ENCODE measurements around the gene KCNK5.

Gene KCNK5

DNA sequence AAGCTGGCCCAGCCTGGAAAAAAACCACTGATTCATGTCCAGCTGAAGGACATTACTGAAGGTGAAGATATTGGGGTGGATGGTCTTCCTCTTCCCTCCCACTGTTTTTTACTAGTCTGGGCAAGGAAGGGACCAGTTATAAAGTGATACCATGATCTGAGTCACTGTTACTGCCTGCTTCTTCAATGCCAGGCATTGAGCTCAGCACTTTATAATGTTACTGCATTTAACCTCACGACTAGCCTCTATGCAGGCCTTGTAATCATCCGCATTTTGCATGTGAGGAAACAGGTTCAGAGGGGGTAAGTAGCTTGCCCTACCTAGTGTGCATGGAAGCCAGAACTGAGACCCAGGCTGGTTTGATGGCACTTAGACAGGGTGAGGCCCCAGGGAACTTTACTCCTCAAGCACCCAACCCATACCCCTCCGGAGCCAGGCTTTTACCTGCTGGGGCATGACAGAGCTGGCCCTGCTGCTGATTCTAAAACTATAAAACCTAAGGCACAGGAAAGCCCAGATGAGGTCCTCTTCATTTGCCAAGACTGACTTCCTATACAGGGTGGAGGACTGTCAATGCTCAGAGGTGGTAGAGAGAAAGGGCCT is 11.0 kb upstream of the KCNK5 start:
- Histone ChIP-seq H3K4me1 (ENCODE audit: control insufficient read depth, low read depth, low read length) (peaks cover 10% of the 10 kb centered on the region), H3K9ac (ENCODE audit: low read length) (no peak overlapping the region), H3K36me3 (ENCODE audit: control insufficient read depth, low read depth, low read length) (no peaks in the 10 kb centered on the region), H3K27ac (ENCODE audit: low read length) (no peak overlapping the region), H3K4me3 (ENCODE audit: low read length) (no peak overlapping the region), H3K9me3 (ENCODE audit: control insufficient read depth, low read depth, low read length) (no peaks in the 10 kb centered on the region), H3K27me3 (ENCODE audit: control insufficient read depth, insufficient read depth, low read length) (no peaks in the 10 kb centered on the region)

DNA sequence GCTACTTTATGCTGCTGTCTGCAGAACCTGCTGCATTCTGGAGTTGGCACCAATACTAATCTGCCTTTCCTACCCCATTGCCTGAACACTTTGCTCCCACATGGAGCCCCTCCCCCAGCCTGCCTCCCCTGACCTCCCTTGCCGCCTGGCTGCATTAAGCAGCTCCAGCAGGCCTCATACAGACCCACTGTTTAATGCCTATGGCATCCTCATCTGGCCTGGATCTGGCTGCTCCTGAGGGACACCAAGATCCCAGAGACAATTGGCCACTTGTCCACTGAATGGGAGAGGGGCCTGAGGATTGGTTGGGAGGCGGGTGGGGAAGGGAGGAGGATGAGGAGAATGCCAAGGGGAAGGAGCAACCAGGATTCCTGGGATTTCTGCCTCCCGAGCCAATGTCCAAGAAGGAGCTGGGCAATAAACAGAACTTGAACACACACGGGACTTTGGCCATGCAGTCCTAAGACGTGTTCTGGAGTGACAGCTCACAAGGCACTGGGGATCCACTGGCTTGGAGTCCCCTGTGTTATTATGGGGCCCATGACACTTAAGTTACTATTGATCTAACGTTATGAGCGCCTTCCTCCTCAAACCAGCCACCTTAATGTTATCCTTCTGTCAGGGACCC is 10.4 kb upstream of the KCNK5 start:
- H3K4me1 ChIP-seq (ENCODE audit: control insufficient read depth, low read depth, low read length): peaks cover 10% of the 10 kb centered on the region
- H3K36me3 ChIP-seq (ENCODE audit: control insufficient read depth, low read depth, low read length): no peaks in the 10 kb centered on the region
- no peaks in the 10 kb centered on the region for H3K27me3 ChIP-seq (ENCODE audit: control insufficient read depth, insufficient read depth, low read length)
- no peaks in the 10 kb centered on the region for H3K9me3 ChIP-seq (ENCODE audit: control insufficient read depth, low read depth, low read length)
- H3K9ac ChIP-seq (ENCODE audit: low read length): no peak overlapping the region
- H3K4me3 ChIP-seq (ENCODE audit: low read length): no peak overlapping the region
- no peak overlapping the region for H3K27ac ChIP-seq (ENCODE audit: low read length)

DNA sequence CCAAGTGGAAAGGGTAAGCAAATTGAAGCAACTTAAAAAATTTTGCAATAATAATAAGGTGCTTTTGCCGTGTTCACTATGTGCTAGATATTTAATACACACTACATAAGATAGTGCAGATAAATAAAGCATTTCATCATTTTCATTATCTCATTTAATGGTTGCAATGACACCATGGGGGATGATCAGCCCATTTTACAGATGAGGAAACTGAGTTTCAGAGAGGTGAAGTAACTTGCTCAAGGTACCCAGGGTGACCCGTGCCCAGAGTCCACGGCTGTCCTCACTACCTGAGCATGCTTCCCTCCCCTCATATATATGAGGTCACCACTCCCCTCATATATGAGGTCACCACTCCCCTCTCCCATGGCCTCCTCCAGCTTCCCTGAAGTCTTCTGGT is 7.5 kb upstream of the KCNK5 start:
- Histone ChIP-seq H3K27me3 (ENCODE audit: control insufficient read depth, insufficient read depth, low read length) (no peaks in the 10 kb centered on the region), H3K36me3 (ENCODE audit: control insufficient read depth, low read depth, low read length) (no peaks in the 10 kb centered on the region)

DNA sequence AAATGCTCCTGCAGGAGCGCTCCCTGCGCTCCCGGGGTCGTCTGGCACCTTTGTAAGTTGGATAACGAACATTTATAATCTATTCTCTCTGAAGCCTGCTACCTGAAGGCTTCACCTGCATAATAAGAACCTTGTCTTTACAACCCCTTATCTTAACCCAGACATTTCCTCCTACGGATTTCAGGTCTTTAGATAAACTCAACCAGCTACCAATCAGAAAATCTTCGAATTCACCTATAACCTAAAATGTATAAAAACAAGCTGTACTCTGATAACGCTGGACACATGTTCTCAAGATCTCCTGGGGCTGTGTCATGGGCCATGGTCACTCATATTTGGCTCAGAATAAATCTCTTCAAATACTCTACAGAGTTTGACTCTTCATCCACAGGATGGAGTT is 4.1 kb upstream of the KCNK5 start:
- no peaks in the 10 kb centered on the region for H3K27me3 ChIP-seq (ENCODE audit: control insufficient read depth, insufficient read depth, low read length)
- no peak overlapping the region for H3K27ac ChIP-seq (ENCODE audit: low read length)
- no peaks in the 10 kb centered on the region for H3K36me3 ChIP-seq (ENCODE audit: control insufficient read depth, low read depth, low read length)
- H3K4me3 ChIP-seq (ENCODE audit: low read length): no peak overlapping the region
- H3K9ac ChIP-seq (ENCODE audit: low read length): no peak overlapping the region
- peaks cover 30% of the 10 kb centered on the region for H3K4me1 ChIP-seq (ENCODE audit: control insufficient read depth, low read depth, low read length)
- no peaks in the 10 kb centered on the region for H3K9me3 ChIP-seq (ENCODE audit: control insufficient read depth, low read depth, low read length)

More for the DNA sequence above, 7.5 kb upstream of the KCNK5 start:
- H3K4me3 ChIP-seq (ENCODE audit: low read length): no peak overlapping the region
- H3K4me1 ChIP-seq (ENCODE audit: control insufficient read depth, low read depth, low read length): peaks cover 24% of the 10 kb centered on the region
- no peak overlapping the region for H3K9ac ChIP-seq (ENCODE audit: low read length)
- H3K27ac ChIP-seq (ENCODE audit: low read length): no peak overlapping the region
- no peaks in the 10 kb centered on the region for H3K9me3 ChIP-seq (ENCODE audit: control insufficient read depth, low read depth, low read length)

DNA sequence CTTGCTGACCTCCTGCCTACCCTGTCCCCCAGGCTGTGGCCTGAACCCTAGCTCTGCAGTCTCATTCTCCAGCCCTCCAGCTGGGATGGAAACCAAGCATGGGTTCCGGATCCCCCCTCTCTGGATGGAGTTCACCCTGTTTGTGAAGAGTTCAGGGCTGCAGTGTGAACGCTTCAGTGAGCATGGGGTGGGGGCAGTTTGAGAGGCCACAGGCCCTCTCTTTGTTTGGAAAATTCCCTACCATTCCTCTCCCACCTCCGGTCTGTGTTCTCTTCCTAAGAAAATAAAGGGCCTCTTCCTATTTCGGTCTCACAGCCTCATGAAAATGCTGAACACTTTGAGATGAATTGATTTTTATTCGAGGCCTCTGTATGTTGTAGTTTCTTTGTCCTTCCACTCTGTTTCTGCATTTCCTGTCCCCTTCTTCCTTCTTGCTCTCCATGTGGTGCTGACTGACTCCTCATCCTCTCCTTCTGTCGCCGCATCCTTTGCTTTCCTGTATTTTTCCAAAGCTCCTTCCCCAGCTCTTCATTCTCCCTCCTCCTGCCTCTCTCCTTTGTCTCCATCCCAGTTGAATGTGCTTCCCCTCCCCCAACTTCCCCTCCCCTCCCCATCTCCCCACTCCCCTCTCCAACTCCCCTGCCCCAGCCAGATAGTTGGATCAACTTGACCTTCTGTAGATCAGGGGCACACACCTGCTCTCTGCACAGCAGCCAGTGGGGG is 2.4 kb upstream of the KCNK5 start:
- peak overlapping the region; percentile 23 for H3K4me3 ChIP-seq (ENCODE audit: low read length)
- H3K9ac ChIP-seq (ENCODE audit: low read length): peak overlapping the region; percentile 75
- H3K36me3 ChIP-seq (ENCODE audit: control insufficient read depth, low read depth, low read length): no peaks in the 10 kb centered on the region
- peak overlapping the region; percentile 82 for H3K27ac ChIP-seq (ENCODE audit: low read length)
- peaks cover 39% of the 10 kb centered on the region for H3K4me1 ChIP-seq (ENCODE audit: control insufficient read depth, low read depth, low read length)
- no peaks in the 10 kb centered on the region for H3K27me3 ChIP-seq (ENCODE audit: control insufficient read depth, insufficient read depth, low read length)
- H3K9me3 ChIP-seq (ENCODE audit: control insufficient read depth, low read depth, low read length): no peaks in the 10 kb centered on the region

DNA sequence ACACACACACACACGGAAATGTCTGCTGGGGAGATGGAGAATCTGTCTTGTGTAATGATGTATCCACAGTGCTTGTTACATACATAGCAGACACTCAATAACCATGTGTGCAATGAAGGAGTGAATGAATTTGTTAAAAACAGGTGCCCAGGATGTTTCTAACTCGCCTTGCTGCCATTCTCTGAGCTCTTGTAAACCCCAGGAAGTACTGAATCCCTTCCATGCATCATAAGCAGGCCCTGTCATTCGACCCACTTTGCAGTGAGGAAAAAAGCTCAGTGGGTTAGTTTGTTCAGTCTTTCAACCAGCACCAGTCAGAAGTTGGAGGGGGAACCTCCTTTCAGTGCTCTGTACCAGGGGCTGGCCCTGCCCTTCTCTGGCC is 1.4 kb upstream of the KCNK5 start:
- Histone ChIP-seq H3K9ac (ENCODE audit: low read length) (no peak overlapping the region), H3K36me3 (ENCODE audit: control insufficient read depth, low read depth, low read length) (no peaks in the 10 kb centered on the region), H3K4me1 (ENCODE audit: control insufficient read depth, low read depth, low read length) (peaks cover 49% of the 10 kb centered on the region), H3K27me3 (ENCODE audit: control insufficient read depth, insufficient read depth, low read length) (no peaks in the 10 kb centered on the region), H3K27ac (ENCODE audit: low read length) (peak overlapping the region; percentile 82), H3K4me3 (ENCODE audit: low read length) (no peak overlapping the region), H3K9me3 (ENCODE audit: control insufficient read depth, low read depth, low read length) (no peaks in the 10 kb centered on the region)

DNA sequence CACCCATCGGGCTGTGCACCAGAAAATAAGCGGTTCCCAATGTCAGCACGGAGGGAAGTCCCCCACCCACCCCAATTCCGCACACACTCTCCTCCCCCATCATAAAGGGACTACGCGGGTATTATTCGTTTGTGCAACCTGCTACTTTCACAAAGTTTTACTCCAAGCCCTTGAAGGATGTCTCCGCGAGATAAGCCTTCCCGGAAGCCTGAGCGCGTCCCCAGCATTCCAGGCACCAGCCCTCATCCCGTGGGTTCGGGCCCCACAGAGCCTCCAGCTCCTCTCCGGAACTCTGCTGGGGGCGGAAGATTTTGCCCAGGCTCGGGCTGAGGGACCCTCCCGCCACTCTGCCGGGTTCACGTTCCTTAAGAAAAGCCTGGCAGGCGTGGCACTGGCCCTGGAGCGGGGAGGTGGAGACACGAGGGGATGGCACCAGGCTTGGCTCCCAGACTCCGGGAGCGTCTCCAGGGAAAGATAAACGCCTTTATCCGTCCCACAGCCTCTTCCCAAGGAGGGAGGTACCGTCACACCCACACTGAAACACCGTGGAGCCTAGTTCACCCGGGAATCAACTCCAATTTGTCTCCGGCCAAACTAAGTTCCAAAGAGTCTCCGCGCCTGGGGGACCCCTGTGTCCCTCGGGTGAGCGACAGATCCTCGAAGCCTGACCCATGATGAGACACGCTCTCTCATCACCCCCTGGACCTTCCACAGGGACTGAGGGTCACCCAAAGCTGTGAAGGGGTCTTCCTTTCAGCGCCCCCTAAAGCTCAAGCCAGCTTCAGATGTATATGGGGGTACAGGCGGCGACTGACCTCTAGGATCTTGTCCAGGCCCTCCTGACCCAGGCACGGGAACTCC is 934 bp downstream of the KCNK5 start:
- H3K27ac ChIP-seq (ENCODE audit: low read length): no peak overlapping the region
- H3K4me1 ChIP-seq (ENCODE audit: control insufficient read depth, low read depth, low read length): peaks cover 70% of the 10 kb centered on the region
- H3K4me3 ChIP-seq (ENCODE audit: low read length): peak overlapping the region; percentile 70

DNA sequence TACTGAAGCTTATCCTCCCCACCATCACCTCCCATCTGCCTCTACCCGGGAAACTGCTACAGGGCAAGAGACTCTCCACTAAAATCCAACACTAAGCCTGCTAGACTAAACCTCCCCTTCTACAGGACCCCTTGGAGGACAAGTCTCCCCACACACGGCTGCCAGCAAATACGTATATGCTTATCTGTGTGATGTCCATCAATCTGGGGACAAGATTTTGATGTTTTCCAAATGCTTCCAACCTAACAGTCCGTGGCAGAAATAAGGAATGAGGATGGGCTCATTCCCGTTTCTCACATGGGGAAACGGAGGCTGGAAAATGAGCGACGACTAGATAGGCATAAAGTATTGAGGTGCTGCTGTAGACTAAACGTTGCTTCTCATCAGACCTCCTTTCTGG is 1.8 kb downstream of the KCNK5 start:
- Histone ChIP-seq H3K27me3 (ENCODE audit: control insufficient read depth, insufficient read depth, low read length) (no peaks in the 10 kb centered on the region), H3K4me1 (ENCODE audit: control insufficient read depth, low read depth, low read length) (peaks cover 64% of the 10 kb centered on the region), H3K27ac (ENCODE audit: low read length) (no peak overlapping the region), H3K4me3 (ENCODE audit: low read length) (peak overlapping the region; percentile 70), H3K9ac (ENCODE audit: low read length) (no peak overlapping the region), H3K9me3 (ENCODE audit: control insufficient read depth, low read depth, low read length) (no peaks in the 10 kb centered on the region), H3K36me3 (ENCODE audit: control insufficient read depth, low read depth, low read length) (peaks cover 3% of the 10 kb centered on the region)

More for the DNA sequence above, 934 bp downstream of the KCNK5 start:
- H3K27me3 ChIP-seq (ENCODE audit: control insufficient read depth, insufficient read depth, low read length): no peaks in the 10 kb centered on the region
- H3K9ac ChIP-seq (ENCODE audit: low read length): peak overlapping the region; percentile 73
- H3K36me3 ChIP-seq (ENCODE audit: control insufficient read depth, low read depth, low read length): peaks cover 3% of the 10 kb centered on the region
- H3K9me3 ChIP-seq (ENCODE audit: control insufficient read depth, low read depth, low read length): no peaks in the 10 kb centered on the region

DNA sequence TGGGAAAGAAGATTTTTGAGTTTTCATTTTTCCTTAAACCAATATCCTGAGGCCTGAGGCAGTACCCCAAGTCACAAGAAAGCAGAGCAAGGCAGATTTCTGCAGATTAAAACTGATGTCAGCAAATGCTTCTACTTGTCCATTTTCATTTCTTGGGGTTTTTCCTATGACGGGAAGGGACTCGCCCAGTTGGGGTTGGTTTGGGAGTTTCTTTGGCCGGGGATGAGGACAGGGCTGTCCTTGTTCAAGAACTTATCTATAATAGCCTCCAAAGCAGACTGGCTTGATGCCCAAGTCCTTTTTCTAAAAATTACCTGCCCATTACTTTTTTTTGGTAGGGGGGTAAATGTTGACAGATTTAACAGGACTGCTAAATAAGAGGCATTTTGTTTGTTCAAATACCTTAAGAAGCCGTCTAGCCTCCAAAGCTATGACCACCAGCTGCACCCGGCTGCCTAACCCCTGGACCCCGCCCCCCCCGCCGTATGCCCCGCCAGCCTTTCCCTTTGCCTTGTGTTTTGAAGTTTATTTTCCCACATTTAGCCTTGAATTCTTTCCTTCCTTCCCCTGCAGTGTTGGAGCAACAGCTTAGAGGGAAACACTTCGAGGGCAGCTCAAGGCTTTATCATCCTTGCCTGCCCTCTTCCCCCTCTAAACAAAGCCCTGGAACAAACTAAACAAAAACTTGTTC is 2.5 kb downstream of the KCNK5 start:
- Histone ChIP-seq H3K27me3 (ENCODE audit: control insufficient read depth, insufficient read depth, low read length) (no peaks in the 10 kb centered on the region), H3K36me3 (ENCODE audit: control insufficient read depth, low read depth, low read length) (peaks cover 3% of the 10 kb centered on the region), H3K4me3 (ENCODE audit: low read length) (peak overlapping the region; percentile 70), H3K27ac (ENCODE audit: low read length) (no peak overlapping the region), H3K9me3 (ENCODE audit: control insufficient read depth, low read depth, low read length) (no peaks in the 10 kb centered on the region), H3K4me1 (ENCODE audit: control insufficient read depth, low read depth, low read length) (peaks cover 57% of the 10 kb centered on the region), H3K9ac (ENCODE audit: low read length) (no peak overlapping the region)

DNA sequence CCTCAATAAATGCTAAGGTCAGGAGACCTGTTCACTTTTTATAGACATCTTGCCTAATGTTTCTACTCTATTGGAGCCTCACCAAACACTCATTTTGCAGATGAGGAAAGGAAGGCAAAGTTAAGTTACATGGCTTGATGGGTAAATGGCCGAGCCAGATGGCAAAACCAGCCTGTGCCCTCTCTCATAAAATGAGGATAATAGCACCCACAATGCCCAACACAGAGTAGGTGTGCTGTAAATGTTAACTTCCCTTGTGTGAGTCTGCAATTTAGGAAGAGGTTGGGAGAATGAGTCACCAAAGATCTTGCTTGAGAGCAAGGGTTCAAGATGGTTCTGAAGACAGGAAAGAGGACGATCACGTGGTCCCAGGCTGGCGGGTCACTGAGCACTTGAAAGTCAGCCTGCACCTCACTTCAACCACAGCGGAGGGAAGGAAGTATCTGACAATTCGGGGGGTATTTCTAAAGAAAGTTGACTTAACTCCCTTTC is 3.3 kb downstream of the KCNK5 start:
- no peak overlapping the region for H3K9ac ChIP-seq (ENCODE audit: low read length)
- no peak overlapping the region for H3K27ac ChIP-seq (ENCODE audit: low read length)
- H3K27me3 ChIP-seq (ENCODE audit: control insufficient read depth, insufficient read depth, low read length): no peaks in the 10 kb centered on the region
- H3K4me1 ChIP-seq (ENCODE audit: control insufficient read depth, low read depth, low read length): peaks cover 49% of the 10 kb centered on the region
- no peak overlapping the region for H3K4me3 ChIP-seq (ENCODE audit: low read length)
- H3K9me3 ChIP-seq (ENCODE audit: control insufficient read depth, low read depth, low read length): no peaks in the 10 kb centered on the region
- H3K36me3 ChIP-seq (ENCODE audit: control insufficient read depth, low read depth, low read length): peaks cover 3% of the 10 kb centered on the region

DNA sequence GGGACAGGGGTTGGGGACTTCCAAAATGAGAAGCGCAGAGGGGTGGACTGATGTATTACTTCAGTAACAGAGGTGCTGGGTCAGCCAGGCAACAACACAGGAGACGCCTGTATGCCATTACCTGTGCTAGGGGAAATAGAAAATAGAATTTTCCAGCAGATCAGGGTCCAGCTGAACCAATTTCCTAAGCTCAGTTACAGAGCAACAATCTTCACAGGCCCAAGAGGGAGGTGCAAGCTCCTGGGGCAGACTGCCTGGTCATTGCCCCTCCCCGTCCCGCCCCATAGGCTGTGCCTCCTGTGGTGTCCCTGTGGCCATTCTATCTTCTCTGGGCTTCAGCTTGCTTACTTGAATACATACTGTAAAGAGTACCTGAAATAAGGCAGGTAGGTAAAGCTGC is 3.7 kb downstream of the KCNK5 start:
- H3K4me1 ChIP-seq (ENCODE audit: control insufficient read depth, low read depth, low read length): peaks cover 45% of the 10 kb centered on the region
- H3K27ac ChIP-seq (ENCODE audit: low read length): no peak overlapping the region

More for the DNA sequence above, 3.7 kb downstream of the KCNK5 start:
- Histone ChIP-seq H3K36me3 (ENCODE audit: control insufficient read depth, low read depth, low read length) (peaks cover 3% of the 10 kb centered on the region), H3K9me3 (ENCODE audit: control insufficient read depth, low read depth, low read length) (no peaks in the 10 kb centered on the region), H3K27me3 (ENCODE audit: control insufficient read depth, insufficient read depth, low read length) (no peaks in the 10 kb centered on the region), H3K4me3 (ENCODE audit: low read length) (no peak overlapping the region), H3K9ac (ENCODE audit: low read length) (no peak overlapping the region)

Measured in iPS-18a (cell line).